Measurements from ENCODE around the gene IGFL2.
"Not testable (repeated sequence)": the region's sequence is repeated elsewhere in the genome, so short reads cannot be mapped to it uniquely, and the experiment has no call there.

The IGFL2 gene

DNA sequence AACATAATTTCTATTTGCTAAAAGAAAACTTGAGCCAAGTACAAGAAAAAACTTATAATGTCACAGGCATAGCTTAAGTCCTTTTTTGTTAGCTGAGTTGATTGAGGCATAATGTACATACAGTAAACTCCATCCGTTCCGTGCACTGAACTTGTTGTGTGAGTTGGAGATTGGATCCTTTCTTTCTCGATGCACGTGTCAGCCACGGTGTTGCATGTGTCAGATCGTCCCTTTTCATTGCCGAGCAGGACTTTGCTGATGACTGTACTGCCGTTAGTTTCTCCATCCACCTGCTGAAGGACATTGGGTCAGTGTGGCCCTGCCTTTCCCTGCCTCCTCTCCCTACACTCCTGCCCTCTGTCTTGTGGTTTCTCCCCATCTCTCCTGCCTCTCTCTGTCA lies 34.4 kb downstream of the IGFL2 start:
- no peak overlapping the region for H3K9ac ChIP-seq (ENCODE audit: low read length)
- H3K9me2 ChIP-seq (replicated peaks; ENCODE audit: insufficient read depth, low read length) = no peaks in the 10 kb centered on the region
- H3K27ac ChIP-seq (ENCODE audit: low read length) = no peak overlapping the region
- H3K4me1 ChIP-seq (ENCODE audit: low read length) = peaks cover 4% of the 10 kb centered on the region
- DNase-seq = no peak
- H3K4me2 ChIP-seq (ENCODE audit: low read depth, low read length) = no peak overlapping the region
- no peaks in the 10 kb centered on the region for H3K36me3 ChIP-seq (replicated peaks; ENCODE audit: insufficient read depth, low read length)
- H3K79me2 ChIP-seq (ENCODE audit: low read length) = no peaks in the 10 kb centered on the region
- H3K9me3 ChIP-seq (replicated peaks; ENCODE audit: insufficient read depth, low read length) = no peaks in the 10 kb centered on the region
- peaks cover 16% of the 10 kb centered on the region for H3K27me3 ChIP-seq (replicated peaks; ENCODE audit: insufficient read depth, low read length)
- no peaks in the 10 kb centered on the region for H3F3A ChIP-seq (ENCODE audit: insufficient read depth, low read length)
- no peaks in the 10 kb centered on the region for H4K20me1 ChIP-seq (ENCODE audit: insufficient read depth, low read length)
- no peak overlapping the region for H2AFZ ChIP-seq (ENCODE audit: low read length)
- H3K4me3 ChIP-seq (ENCODE audit: low read length) = no peak overlapping the region
- no peak for TF ChIP-seq EZH2phosphoT487 (IDR thresholded peaks at IDR 0.05; ENCODE audit: low read length)
- no peak for TF ChIP-seq CTCF (IDR thresholded peaks at IDR 0.05; ENCODE audit: low read length)
- no peak for TF ChIP-seq EZH2 (optimal IDR thresholded peaks at IDR 0.05; ENCODE audit: low read depth, low read length)

GRCh38 chr19:46184775-46185710 lies 37.0 kb downstream of the IGFL2 start:
- not testable (repeated sequence) for H3K36me3 ChIP-seq (replicated peaks; ENCODE audit: insufficient read depth, low read length); H3K4me1 ChIP-seq (ENCODE audit: low read length); DNase-seq; H3K4me3 ChIP-seq (ENCODE audit: low read length); H3K79me2 ChIP-seq (ENCODE audit: low read length); H3K9me3 ChIP-seq (replicated peaks; ENCODE audit: insufficient read depth, low read length); H3K4me2 ChIP-seq (ENCODE audit: low read depth, low read length); H2AFZ ChIP-seq (ENCODE audit: low read length); H3F3A ChIP-seq (ENCODE audit: insufficient read depth, low read length); H3K9me2 ChIP-seq (replicated peaks; ENCODE audit: insufficient read depth, low read length); H4K20me1 ChIP-seq (ENCODE audit: insufficient read depth, low read length)
- peak overlapping the region; percentile 12; the same call in 1 of the 2 replicates for H3K9ac ChIP-seq (ENCODE audit: low read length)
- peak overlapping the region; percentile 45; the same call in 1 of the 2 replicates for H3K27ac ChIP-seq (ENCODE audit: low read length)
- peaks cover 23% of the 10 kb centered on the region for H3K27me3 ChIP-seq (replicated peaks; ENCODE audit: insufficient read depth, low read length)

DNA sequence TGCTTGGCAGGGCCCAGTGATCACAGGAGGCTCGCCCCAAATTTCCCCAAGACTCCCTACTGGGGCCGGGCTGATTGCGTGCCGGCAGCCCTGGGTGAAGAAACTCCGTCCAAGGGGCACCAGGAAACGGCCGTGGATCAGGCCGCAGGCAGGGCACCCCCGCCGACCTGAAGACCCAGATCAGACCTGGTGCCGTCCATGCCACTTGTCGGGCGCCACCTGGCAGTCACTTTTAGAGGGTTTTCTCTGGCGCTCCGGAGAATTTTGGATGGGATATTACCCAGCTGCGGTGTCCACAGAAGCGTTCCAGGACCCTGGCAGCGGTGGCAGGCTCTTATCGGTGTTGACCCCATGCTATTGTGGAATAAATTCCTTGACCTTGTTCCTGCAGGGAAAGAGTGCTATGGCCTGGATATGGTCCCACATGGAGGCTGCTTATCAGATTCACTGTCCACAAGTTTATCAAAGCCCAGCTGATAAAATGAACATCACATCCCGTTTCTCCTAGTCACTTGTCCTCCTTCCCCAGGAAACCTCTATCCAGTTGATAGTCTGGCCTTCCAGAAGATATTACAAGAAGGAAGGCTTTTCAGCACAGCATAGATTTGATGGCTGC lies 38.2 kb downstream of the IGFL2 start:
- Histone ChIP-seq H3K9me3 (replicated peaks; ENCODE audit: insufficient read depth, low read length) (no peaks in the 10 kb centered on the region), H3K27ac (ENCODE audit: low read length) (no peak overlapping the region)
- DNase-seq = no peak

GRCh38 chr19:46186717-46187101 lies 38.7 kb downstream of the IGFL2 start:
- no peaks in the 10 kb centered on the region for H3F3A ChIP-seq (ENCODE audit: insufficient read depth, low read length)
- no peak overlapping the region for H3K4me3 ChIP-seq (ENCODE audit: low read length)
- H3K27ac ChIP-seq (ENCODE audit: low read length) = no peak overlapping the region
- peaks cover 36% of the 10 kb centered on the region for H3K27me3 ChIP-seq (replicated peaks; ENCODE audit: insufficient read depth, low read length)
- no peaks in the 10 kb centered on the region for H3K79me2 ChIP-seq (ENCODE audit: low read length)
- no peaks in the 10 kb centered on the region for H3K9me3 ChIP-seq (replicated peaks; ENCODE audit: insufficient read depth, low read length)
- no peak for DNase-seq
- H3K9me2 ChIP-seq (replicated peaks; ENCODE audit: insufficient read depth, low read length) = no peaks in the 10 kb centered on the region
- no peaks in the 10 kb centered on the region for H3K36me3 ChIP-seq (replicated peaks; ENCODE audit: insufficient read depth, low read length)
- H2AFZ ChIP-seq (ENCODE audit: low read length) = no peak overlapping the region
- H3K9ac ChIP-seq (ENCODE audit: low read length) = no peak overlapping the region
- H3K4me2 ChIP-seq (ENCODE audit: low read depth, low read length) = no peak overlapping the region
- peaks cover under 1% of the 10 kb centered on the region for H3K4me1 ChIP-seq (ENCODE audit: low read length)
- H4K20me1 ChIP-seq (ENCODE audit: insufficient read depth, low read length) = no peaks in the 10 kb centered on the region
- TF ChIP-seq CTCF (IDR thresholded peaks at IDR 0.05; ENCODE audit: low read length) (no peak), EZH2phosphoT487 (IDR thresholded peaks at IDR 0.05; ENCODE audit: low read length) (no peak), EZH2 (optimal IDR thresholded peaks at IDR 0.05; ENCODE audit: low read depth, low read length) (no peak)

More for the DNA sequence above, 38.2 kb downstream of the IGFL2 start:
- Histone ChIP-seq H2AFZ (ENCODE audit: low read length) (no peak overlapping the region), H3K27me3 (replicated peaks; ENCODE audit: insufficient read depth, low read length) (peaks cover 34% of the 10 kb centered on the region), H3K4me2 (ENCODE audit: low read depth, low read length) (no peak overlapping the region), H3K9ac (ENCODE audit: low read length) (no peak overlapping the region), H3K36me3 (replicated peaks; ENCODE audit: insufficient read depth, low read length) (no peaks in the 10 kb centered on the region), H3K4me3 (ENCODE audit: low read length) (no peak overlapping the region), H3K9me2 (replicated peaks; ENCODE audit: insufficient read depth, low read length) (no peaks in the 10 kb centered on the region), H4K20me1 (ENCODE audit: insufficient read depth, low read length) (no peaks in the 10 kb centered on the region), H3K79me2 (ENCODE audit: low read length) (no peaks in the 10 kb centered on the region), H3K4me1 (ENCODE audit: low read length) (peaks cover 4% of the 10 kb centered on the region), H3F3A (ENCODE audit: insufficient read depth, low read length) (no peaks in the 10 kb centered on the region)
- TF ChIP-seq EZH2phosphoT487 (IDR thresholded peaks at IDR 0.05; ENCODE audit: low read length) = no peak

Data from MM.1S (cell line).